ENCODE results near the gene ZPLD1. TPM values are rescaled to one million over a fixed set of nuclear protein-coding genes. Genes with fewer than 3 reads are reported as not detected.

ZPLD1 gene
- total RNA-seq, 1 donor from 2014 or later, result 0.10 TPM

DNA sequence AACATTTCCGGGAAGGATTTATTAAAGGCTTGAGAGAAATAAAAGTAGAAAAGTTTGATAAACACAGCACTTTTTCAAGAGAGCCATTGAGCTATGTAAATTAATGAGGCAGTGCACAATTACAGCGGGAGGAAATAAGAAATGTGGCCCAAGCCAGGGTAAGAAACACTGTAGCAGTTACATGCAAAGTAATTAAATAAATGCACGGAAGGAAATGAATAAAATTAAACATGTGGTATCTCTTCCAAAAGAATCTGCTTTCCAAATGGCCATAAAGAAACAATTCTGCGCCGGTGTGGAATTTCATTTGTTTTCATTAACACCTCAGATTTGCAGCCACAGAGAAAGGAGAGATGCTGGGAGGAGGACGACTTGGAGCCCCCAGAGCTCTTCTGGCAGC is 35.3 kb downstream of the ZPLD1 start:
- no peak for DNase-seq (ENCODE audit: low spot score)

DNA sequence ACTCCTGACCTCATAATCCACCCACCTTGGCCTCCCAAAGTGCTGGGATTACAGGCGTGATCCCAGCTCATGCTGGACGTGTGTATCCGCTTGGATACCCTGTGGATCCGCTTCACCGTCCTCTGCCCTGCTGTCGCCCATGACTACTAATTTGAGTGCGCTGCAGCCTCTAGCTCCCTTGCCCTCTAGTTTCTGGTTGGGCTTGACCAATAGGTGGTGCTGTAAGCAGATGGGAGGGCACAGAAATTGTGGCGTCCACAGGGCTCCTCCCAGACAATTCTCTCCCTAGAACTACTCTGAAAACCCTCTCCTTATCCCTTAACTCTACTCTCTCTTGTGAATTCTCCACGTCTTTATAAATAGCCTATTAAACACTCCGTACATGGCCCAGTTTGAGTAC is 36.2 kb downstream of the ZPLD1 start:
- DNase-seq (ENCODE audit: low spot score), result no peak

DNA sequence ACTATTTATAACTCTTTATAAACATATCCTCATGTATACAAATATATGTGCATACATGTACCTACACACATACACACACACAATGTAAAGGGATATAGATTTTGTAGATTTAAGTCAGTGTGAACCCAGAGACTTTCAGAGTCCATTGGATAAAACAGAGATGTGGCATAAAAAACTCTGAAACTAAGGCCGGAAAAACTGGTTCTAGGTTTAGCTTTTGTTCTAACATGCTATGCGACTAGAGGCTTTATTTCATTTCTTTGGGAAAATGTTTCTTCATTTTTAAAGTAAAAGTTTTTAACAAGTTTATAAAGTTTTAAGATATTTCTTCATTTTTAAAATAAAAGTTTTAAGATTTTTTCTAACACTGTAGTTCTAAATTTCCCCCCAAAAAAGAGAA is 36.7 kb downstream of the ZPLD1 start:
- no peak for DNase-seq (ENCODE audit: low spot score)

DNA sequence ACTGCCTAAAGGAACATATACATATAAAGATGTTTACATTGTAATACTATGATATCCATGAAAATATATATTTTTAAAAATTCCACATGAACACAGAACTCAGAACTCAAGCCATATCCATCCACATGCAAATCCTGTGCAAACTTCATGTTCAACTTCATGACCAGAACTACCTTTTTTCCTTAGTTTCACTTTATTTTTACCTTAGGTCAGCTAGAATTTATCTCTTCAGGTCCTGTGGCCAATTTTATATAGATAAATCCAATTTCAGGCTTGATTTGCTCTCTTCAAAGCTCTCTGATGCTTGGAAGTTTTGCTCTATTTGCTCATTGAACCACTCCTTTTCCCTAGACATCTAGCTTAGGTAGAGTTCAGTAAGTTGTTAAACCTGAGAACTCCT is 38.8 kb downstream of the ZPLD1 start:
- no peak for DNase-seq (ENCODE audit: low spot score)

DNA sequence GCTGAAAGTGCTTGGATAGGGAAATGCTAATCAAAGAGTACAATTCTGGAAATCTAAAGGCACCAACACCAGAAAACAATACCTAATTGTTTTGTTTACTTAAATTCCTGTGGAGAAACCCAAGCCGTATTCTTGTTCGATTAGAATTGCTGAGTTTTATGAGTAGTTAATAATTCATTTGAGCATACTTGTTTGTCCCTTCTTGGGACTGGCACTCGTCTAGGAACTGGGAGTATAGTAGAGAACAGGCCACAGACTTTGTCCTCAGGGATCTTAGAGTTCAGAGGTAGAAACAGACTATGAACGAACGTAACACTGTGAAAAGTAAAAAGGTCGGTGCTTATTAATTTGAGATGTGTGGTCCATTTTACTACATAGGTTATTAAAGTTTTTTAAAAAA is 39.4 kb downstream of the ZPLD1 start:
- DNase-seq (ENCODE audit: low spot score), result no peak

DNA sequence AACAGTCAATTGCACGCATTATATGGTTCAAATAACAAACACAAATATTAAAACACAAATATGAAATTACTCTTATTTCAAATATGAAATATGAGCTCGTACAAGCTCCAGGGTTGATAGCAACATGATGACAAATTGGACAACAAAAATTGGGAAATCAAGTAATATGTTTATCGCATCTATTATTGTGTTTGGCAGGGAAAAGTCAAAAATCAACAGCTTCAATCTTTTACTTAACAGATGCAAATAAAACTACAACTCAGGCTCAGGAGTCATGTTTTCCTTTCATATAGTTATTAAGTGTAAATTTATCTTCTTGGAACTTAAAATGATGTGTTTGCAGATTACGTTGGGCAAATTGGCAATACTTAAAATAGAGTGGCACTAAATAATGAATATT is 41.4 kb downstream of the ZPLD1 start:
- no peak for DNase-seq (ENCODE audit: low spot score)

DNA sequence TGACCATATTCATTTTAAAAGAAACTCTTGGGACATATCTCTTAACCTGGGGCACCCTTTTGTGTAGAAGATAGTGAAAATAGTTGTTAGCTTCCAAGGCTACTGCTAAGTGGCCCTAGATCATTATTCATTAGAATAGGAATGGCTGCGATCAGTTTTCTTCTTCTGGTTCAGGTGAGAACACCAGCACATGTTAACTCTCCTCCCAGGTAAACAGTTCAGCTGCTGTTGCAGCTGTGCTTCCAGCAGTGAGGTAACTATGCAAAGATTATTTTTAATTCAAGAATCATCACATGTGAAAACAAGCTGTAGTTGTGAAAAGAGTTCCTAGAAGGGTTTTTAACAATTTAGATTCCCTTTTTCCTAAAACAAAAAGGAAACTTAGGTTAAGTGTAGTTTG is 43.3 kb downstream of the ZPLD1 start:
- DNase-seq (ENCODE audit: low spot score), result no peak

DNA sequence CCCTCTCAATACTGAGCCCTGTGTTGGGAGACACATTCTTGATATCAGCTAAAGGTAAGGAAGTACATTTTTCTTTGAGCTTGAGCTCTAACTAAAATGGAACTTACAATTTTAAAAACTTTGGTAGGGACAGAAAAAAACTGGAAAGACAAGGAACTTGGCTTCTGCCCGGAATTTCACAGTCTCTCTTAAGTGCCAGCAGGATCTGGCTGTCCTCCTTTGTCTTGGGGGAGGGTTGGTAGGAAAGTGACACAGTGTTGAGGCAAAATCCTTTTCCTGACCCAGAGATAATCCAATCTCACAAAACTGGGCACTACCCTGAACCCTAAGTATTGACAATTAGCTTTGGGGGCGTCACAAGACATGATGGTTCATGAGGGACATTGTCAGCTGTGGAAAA is 45.3 kb downstream of the ZPLD1 start:
- DNase-seq (ENCODE audit: low spot score), result no peak

DNA sequence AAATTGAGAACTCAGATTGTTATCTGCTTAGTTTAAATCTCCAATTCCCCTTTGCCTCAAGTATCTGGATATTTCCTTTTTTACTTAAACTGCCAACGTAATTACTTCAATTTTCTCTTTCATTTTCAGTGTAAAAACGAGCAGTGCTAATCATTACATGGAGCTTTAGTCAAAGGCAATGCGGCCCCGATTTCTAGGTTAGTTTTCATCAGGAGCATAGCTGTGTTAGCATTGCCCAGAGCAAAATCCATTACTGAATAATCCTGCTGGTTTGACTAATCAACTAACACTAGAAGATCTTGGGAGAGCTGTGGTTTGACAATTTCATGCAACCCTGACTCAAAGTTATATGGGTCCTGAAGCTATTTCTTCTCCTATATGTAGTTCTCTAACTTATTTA is 46.2 kb downstream of the ZPLD1 start:
- no peak for DNase-seq (ENCODE audit: low spot score)

DNA sequence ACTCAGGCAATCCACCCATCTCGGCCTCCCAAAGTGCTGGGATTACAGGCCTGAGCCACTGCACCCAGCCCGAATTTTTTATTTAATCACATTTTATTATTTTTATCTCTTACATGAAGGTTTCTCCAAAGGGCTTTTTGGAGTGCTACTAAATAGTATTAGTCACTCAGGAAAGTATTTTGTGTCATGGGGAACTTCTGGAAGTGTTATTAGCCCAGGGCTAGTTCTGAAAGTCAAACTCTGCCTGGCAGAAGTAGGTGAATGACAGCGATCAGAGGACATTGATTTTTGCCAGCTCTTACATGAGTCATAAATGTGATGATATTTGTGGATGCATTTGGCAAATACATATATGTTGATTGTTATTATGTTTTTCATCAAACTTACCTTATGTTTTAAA is 48.7 kb downstream of the ZPLD1 start:
- DNase-seq (ENCODE audit: low spot score), result no peak

DNA sequence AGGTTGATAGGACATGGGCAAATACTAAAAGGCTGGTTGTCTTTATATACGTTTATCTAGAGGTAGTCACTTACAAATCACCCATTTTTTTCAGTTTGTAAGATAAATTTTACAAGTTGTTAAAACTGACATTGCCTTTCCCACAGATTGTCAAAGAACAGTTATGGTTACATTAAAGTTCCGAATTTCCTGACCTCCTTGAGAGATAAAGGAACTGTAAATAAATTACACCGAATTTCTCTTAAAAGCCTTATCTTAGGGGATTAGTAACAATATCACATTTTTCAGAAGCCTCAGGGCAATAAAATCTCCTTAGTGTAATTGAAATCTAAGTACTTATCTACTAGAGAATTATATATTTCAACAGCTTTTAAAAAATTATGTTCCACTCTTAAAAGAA is 49.5 kb downstream of the ZPLD1 start:
- DNase-seq (ENCODE audit: low spot score), result no peak

DNA sequence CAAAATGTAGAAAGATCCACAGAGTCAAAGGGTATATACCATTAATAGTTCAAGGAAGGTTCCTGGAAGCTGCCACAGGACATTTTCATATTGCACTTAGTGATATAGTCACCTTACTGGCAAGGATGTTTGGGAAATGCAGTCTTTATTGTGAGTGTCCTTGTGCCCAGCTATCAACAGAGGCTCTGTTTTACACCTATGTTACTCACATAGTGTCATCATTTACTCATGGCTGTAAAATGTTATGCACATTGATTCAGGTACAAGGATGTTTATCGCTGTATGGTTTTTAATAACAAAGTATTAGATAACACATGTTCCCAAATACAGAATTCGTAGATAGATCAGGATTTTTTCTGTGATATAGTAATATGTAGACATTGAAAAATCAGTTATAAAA is 50.9 kb downstream of the ZPLD1 start:
- no peak for DNase-seq (ENCODE audit: low spot score)

DNA sequence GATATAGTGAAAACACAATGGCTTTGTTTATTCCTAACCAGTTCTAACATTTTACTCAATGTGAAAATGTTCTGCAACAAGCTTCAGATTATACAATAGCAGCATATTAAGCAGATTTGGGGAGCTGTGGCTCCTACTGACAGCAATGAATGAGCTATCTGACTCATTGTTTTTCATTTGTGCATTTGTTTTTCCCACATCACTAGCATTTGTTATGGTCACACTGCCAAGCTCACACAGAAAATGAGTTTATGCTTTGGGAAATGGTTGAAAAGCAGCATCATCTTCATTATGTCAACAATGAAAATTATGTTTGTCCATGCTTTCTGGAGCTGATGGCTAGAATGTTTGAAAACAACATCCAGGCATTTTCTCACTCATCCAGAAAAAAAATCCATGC is 53.5 kb downstream of the ZPLD1 start:
- DNase-seq (ENCODE audit: low spot score), result no peak

DNA sequence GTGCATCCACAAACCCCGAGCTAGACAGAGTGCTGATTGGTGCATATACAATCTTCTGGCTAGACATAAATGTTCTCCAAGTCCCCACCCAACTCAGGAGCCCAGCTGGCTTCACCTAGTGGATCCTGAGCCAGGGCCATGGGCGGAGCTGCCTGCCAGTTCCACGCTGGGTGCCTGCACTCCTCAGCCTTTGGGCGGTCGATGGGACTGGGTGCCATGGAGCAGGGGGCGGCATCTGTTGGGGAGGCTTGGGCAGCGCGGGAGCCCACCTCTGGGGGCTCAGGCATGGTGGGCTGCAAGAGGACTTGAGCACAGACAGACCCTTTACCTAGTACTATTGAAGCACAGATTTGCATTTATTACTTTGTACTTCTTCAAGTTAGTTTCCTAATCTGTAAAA is 57.5 kb downstream of the ZPLD1 start:
- no peak for DNase-seq (ENCODE audit: low spot score)

DNA sequence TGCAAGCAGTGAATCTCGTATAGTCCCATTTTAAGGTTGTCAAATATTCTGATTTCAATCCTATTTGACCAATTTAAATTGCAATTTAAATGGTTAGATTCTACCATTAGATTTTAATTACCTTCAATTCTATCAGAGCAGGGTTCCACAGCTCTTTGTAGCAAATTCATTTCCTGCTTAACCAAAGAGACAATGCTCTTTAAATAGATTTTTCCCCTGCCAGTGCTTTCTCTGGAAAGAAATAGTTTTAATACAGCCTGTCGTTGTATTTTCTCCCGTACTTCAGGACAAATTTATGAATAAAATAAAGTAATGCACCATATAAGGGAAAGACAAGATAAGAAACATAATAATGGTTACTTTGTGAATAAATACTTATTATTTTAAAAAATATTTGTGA is 62.8 kb downstream of the ZPLD1 start:
- no peak for DNase-seq (ENCODE audit: low spot score)

DNA sequence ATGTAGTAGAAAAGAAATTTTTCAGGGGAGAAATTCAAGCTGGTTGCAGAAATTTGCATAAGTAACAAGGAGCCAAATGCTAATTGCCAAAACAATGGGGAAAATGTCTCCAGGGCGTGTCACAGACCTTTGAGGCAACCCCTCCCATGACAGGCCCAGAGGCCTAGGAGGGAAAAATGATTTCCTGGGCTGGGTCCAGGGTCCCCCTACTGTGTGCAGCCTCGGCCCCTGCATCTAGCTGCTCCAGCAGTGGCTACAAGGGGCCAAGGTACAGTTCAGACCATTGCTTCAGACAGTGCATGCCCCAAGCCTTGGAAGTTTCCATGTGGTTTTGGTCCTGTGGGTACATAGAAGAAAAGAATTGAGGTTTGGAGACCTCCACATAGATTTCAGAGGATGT is 70.7 kb downstream of the ZPLD1 start:
- DNase-seq (ENCODE audit: low spot score), result no peak

DNA sequence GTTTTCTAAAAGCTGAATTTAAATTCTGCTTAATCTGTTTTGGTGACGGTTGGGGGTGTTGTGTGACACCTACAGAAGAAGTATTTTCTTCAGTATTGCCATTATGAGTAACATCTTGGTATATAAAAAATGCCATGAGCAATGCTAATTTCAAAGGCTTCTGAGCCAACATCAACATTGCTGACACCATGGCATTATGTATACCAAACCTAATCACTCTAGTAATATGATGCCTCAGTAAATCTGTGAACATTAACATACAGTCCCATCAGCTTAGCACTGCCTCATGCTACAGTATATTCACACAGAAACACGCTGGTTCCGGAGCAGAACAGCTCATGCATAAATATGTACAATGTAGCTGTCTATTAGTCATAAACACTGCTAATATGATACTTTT is 75.8 kb downstream of the ZPLD1 start:
- no peak for DNase-seq (ENCODE audit: low spot score)

DNA sequence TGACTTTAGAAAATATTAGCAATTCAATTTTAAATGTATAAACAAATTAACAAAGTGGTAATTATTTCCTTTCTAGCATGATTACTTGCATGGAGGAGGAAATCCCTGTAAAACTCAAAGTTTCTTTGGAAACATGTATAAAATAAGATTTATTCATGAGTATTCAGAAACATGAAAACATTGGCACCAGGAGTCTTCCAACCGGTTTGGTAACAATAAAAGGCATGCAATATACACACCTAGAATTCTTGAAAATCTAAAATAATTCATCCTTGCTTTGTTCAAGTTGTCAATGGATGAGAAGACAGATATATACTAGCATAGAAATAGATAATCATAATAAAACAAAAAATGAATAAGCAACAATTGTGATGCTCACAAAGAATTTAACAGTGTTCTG is 76.4 kb downstream of the ZPLD1 start:
- DNase-seq (ENCODE audit: low spot score), result no peak

DNA sequence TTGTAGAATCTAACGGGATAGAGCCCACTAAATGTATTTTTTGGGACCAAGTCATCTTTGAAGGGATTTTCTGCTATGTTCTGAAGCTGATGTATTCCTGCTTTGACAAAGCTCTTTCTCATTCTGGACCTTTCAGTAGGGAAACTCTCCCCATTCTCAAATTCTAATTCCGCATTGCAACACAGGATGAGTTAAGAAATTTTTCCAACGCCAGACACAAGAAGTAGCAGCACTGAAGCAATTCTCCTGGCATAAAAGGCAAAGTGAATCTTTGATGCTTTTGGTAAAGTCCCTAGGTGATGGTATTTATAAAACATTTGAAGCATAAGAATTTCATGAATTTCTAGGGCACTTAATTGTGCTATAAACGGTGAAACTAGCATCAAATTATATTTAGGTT is 76.8 kb downstream of the ZPLD1 start:
- no peak for DNase-seq (ENCODE audit: low spot score)

DNA sequence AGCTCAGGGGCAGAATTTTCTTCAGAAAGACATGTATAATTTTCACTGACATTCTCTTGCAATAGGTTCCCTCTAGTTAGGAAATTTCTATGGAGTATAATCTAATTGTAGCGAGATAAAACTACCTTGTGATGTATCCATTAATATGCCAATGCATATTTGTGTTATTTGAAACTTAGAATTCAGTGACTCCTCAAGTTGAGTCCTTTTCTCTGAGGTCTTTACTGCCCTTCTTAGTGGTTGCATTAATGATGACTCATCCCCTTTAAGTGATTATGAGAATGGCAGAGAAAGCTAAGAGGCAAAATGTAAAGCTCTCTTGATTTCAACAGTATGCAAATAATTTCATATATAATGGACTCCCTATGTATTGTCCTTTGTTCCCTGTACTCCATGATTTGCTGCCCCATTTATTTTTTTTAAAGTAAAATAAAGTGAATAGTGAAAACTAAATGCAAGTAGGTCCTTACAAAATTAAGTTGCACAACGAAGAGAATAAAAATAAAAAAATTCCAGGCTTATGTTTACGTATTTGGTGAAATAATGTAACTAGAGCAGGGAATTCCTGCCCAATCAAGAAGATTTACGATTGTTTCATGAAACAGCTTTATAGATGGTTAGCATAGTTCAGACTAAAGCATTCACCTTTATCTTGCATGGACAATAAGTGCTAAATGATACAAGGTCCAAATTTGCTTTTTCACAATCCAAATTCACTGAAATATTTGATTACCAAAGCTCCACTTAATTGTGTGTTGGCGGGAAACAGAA is 78.1 kb downstream of the ZPLD1 start:
- no peak for DNase-seq (ENCODE audit: low spot score)

DNA sequence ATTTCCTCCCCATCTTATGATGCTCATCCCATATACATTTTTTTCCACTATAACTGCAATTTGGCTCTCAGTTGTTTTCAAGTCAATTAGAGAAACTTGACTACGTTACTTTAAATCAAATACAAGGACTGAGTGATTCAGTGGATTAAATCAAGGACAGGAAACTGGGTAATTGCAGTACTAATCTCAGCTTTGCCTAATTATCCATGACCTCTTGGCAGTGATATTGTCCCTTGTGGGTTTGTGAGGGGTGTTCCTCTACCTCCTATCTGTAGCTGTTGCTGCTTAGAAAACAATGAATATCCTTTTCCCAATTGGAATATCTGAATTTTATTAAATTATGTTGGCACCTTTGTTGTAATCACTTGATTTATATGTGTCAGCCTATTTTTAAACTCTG is 79.4 kb downstream of the ZPLD1 start:
- no peak for DNase-seq (ENCODE audit: low spot score)

DNA sequence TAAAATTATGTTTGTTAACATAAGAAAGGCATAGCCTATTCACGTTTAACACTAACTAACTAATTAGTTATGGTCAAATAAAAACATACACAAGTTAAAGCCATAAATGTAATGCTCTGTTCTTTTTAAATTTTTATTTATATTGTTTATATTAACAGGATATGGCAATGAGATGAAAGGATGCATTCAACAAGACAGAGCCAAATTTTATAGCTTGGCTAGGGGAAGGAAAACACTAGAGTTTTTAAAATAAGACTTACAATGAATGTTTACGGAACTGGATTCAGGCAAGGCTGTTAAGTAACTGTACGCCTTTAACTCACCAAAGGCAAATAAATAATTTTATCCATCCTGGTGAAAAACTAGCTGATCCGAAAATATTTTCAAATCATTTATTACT is 86.4 kb downstream of the ZPLD1 start:
- no peak for DNase-seq (ENCODE audit: low spot score)

DNA sequence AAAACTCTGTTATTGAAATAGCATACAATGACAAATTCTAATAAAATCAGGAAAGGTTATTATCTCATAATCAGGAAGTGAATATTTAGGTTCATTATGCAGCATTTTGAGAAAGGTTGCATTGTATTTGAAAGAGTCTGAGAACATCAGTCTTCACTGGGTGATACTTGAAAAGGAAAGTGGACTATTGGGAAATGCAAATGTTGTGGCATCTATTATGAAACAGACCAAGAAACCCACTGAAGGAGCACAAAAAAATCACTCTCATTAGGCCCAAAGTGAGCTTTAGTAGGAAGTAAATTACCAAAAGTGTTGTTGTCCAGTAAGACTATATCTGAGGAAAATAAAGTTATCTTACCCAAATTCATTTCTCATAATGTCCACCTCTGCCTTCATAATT is 90.8 kb downstream of the ZPLD1 start:
- DNase-seq (ENCODE audit: low spot score), result no peak

DNA sequence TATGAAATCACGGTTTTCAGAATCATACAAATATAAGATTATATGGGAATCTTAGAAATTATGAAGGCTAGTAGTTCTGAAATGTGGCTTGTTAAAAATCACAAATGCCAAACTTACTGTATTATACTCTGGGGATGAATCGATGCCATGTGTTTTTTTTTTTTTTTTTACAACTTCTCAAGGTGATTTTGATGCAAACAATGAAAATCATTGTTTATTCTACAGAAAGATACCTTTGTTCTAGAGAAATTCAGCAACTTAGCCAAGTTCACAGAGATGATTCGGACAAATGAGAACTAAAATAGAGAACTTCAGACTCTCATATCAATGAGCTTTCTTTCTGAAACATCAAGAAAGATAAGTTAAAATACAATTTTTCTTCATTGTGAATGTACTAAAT is 92.0 kb downstream of the ZPLD1 start:
- no peak for DNase-seq (ENCODE audit: low spot score)

Data from ureter (tissue), 1 donor.